GM12872 (cell line): ENCODE results near the gene CREB5.

Experiments
- CTCF ChIP-seq: IDR thresholded peaks from 3 replicates; pipeline ENCODE4 v1.5.1; 2011; ENCODE audit warnings: low read depth, mild to moderate bottlenecking, low read length, moderate library complexity; ENCODE audit not compliant: insufficient read depth

The CREB5 gene

GRCh38 chr7:28573651-28574301 is 161.5 kb downstream of the CREB5 start:
- TF ChIP-seq CTCF = no peak

GRCh38 chr7:28575241-28575643 is 162.9 kb downstream of the CREB5 start:
- no peak for TF ChIP-seq CTCF

- TF ChIP-seq CTCF = no peak
These were observed 164.3 kb downstream of the CREB5 start for GRCh38 chr7:28576656-28577055.

- no peak for TF ChIP-seq CTCF
These were observed 167.3 kb downstream of the CREB5 start for GRCh38 chr7:28579571-28579970.

- TF ChIP-seq CTCF = no peak
These were observed 168.3 kb downstream of the CREB5 start for GRCh38 chr7:28580665-28581064.

- TF ChIP-seq CTCF = no peak
These were observed 169.0 kb downstream of the CREB5 start for GRCh38 chr7:28581351-28581750.

GRCh38 chr7:28582226-28582625 is 169.9 kb downstream of the CREB5 start:
- no peak for TF ChIP-seq CTCF
